NCI-H526 treated with DMSO at 0.1 percent for 48 hours (cell line): ENCODE data around the gene CDH26.

Experiments used
- DNase-seq: peaks from one replicate; lab custom pipeline; 2025; lab: John Stamatoyannopoulos, UW

Gene CDH26

DNA sequence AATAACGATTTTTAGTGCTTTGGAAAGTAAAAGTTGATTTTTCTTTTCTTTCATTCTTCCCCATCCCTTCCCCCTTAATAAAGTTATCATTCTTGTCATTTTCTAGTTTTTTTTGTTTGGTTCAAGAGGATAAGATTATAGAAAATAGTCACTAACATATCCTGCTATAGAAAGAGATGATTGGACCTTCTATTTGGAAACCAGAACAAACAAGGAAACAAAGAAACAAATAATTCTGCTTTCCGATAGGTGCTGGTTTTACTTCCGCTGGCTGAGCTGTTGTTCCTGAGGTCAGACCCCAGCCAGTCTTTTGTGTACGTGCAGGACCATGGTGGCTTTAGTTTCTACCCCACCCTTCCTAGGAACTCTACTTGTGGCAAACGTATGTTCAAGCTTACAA lies at the start of gene CDH26:
Gene CDH26, plus strand, starts transcription at position 301 of the 400 bp plus-strand sequence. CDS start 304 bp downstream, outside the sequence.
- DNase-seq, result no peak

DNA sequence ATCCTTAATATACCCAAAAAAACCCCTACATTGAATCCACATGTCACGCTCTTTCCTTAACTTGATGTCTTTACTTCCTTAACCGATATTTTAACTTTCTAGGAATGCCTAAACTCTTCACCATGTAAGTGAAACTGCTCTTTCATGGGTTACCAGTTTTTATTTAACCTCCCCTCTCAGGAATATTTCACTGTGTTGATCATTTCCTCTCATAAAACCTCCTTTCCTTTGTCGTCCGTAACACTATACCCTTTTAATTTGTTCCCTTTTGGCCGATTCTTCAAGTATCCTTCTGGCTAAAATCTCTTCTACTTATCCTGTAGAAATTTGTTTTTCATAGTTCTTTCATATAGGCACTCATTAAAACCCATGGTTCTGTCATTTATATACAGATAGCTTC lies 49.4 kb upstream of the CDH26 start:
- DNase-seq, result no peak

DNA sequence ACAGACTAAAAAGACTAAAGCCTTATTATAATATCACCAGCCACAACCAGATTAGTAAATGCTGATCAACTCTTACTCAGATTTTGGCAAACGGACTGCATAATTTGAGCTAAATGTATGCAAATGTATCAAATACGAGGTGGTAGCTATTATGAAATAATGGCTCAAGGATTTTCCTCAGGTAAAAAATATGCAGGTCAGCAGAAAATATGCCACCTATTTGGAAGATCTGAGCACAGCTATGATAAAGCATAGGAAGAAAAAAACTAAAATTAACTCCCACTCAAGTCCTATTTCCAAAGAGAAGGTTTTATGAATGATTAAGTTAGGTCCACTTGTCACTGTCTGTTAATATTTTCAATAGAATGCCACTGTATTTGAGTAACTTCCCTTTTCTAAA lies 47.2 kb upstream of the CDH26 start:
- no peak for DNase-seq

DNA sequence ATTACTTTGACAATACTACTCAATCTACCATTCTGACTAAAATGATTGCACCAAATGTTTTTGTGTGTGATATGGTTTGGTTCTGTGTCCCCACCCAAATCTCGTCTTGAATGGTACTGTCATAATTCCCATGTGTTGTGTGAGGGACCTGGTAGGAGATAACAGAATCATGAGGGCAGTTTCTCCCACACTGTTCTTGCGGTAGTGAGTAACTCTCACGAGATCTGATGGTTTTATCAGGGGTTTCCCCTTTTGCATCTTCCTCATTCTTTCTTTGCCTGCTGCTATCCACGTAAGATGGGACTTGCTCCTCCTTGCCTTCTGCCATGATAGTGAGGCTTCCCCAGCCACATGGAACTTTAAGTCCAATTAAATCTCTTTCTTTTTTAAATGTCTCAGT lies 45.6 kb upstream of the CDH26 start:
- DNase-seq, result no peak

DNA sequence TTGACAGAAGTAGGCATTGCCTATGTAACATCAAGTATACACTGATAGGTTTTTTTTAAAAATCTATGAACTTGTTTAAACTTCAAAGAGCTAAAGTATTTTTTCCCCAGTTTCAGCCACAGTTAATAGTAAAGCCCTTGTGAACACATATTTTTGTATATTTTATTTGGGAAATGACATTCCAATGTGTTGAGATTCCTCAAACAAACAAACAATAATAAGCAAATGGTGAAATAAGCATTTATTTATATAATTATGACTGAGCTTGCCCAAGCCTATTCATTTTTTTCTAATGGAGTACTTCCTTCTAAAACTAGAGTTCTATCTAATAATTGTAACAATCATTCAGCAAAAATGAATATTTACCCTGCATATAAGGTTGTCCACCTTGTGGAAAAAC lies 37.3 kb upstream of the CDH26 start:
- no peak for DNase-seq

DNA sequence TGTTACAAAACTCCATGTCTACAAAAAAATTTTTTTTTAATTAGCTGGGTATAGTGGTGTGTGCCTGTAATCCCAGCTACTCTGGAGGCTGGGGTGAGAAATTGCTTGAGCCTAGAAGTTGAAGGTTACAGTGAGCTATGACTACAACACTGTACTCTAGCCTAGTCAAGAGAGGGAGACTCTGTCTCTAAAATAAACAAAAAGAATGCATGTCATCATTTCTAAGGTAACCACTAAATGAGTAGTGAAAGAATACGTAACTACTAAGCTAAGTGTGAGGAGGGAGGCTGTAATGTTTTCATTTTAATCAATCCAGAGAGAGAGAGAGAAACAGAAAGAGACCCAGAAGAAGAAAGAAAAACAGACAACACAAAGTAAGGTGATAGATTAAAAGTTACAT lies 34.7 kb upstream of the CDH26 start:
- no peak for DNase-seq

DNA sequence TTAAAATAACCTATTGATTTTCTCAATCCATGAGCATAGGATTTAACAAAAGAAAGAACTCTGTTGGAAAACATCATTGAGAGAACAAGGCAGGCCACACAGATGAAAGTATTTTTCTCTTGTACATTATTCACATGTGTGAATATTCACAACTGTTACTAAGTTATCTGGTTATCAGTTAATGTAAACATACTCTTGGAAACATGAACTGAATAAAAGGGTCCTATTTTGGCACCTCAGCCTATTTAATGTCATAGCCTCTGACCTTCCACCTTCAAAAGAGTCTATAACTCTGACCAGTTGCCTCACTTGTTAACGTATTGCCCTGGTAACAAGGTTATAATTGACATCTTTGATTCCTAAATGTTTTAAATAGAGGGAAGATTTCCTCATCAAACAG lies 32.9 kb upstream of the CDH26 start:
- no peak for DNase-seq

DNA sequence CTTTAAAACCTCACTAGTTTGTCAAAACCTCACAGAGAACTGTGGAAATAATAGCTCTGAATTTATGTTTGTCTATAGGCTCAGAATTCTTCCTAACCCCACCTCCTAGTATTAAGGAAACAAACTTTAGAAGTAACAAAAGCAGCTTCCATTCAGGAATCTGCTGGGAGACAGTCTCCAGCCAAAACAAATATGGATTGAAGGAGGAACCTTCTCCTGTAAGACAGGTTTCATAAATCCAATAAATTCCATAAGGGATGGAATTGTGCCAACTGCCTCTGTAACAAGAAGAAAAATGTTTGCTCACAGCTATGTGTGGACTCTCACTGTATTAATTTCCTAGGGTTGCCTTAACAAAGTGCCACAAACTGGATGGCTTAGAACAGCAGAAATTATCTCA lies 32.3 kb upstream of the CDH26 start:
- DNase-seq, result no peak

DNA sequence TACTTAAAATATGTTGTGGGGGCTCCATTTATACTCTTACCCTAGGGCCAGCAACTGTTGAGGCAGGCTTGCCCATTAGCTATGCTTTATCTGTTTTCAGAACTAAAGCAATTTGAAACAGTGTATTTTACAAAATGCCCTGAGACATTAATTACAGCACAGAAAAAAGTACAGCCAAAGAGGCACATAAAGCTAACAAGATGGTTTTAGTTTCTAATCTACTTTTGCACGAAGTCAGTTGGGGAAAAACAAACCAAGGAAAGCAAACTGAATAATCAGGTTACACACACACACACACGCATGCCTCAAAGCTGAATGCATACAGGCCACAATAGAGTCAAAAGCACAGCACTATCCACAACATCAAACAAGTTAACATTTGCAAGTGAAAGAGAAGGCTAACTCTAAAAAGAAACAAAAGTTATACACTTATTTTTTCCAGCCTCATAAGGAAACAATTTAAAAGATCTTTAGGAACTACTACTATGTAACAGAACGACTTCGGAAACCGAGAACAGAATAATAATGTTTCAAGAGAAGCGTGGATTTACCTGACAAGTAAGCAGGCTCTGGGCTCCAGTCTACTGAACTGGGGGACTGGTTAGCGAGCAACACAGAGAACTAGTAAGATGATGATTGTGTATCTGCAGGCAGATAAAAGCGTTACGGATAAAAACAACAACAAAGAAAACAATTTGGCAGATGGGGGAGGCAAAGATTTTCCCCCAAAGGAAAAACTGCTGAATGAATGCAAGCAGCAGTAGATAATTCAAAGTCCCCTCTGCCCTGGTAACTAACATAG lies 26.5 kb upstream of the CDH26 start:
- DNase-seq, result no peak

DNA sequence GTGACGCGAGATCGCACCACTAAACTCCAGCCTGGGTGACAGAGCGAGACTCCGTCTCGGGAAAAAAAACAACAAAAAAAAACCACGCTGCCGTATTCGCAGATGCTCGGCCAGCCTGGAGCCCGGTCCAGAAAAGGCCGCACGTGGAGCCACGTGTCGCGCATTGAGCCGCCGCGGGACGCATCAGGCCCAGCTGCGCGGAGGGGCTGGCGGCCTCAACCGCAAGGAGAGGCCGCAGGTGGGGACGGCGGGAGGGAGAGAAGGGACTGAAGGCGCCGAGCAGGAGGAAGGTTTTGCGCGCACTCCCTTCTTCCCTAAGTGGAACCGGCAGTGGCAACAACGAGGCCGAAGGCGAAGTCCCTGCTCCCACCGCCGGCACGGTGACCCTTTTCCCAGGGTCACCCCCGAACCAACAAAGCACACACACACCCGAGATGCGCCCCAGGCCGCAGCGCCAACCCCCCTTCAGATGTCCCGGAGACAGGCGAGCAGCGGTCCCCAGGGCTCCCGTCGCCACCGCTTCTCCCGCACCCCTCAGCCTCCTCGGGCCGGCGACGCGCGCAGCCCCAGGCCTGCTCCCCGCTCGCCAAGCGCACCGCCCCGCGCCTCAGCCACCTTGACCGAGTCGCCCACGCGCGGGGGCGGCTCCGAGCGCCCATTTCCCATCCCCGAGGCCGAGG lies 25.5 kb upstream of the CDH26 start:
- no peak for DNase-seq

DNA sequence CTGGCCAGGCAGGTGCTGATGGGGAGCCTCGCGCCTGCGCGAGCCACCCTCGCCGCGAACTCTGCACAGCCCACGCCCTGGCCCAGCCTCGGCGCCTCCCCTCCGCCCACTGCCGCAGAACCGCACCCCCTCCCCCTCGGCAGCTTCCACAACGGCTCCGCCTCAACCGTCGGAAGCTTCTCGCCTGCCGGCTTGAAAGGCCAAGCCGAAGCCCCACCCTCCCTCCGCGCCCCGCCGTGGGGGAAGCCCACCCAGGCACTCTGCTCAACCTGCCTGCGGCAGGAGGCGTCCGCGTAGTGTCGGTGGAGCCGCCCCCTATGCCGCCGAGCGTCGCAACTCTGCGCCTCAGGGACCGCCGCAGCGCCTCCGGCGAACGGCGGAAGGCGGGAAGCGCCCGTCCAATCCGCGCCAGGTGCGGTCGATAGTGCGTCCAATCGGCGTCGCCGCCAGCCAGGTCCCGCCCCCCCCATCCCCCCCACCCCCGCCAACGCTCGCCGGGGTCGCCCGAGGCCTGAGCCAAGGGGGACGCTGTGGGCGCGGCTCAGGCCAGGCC lies 24.9 kb upstream of the CDH26 start, which contains the start of gene SYCP2:
Gene SYCP2, minus strand, starts transcription at position 342 of the 553 bp plus-strand sequence. CDS start 11,224 bp downstream, outside the sequence.
- no peak for DNase-seq

DNA sequence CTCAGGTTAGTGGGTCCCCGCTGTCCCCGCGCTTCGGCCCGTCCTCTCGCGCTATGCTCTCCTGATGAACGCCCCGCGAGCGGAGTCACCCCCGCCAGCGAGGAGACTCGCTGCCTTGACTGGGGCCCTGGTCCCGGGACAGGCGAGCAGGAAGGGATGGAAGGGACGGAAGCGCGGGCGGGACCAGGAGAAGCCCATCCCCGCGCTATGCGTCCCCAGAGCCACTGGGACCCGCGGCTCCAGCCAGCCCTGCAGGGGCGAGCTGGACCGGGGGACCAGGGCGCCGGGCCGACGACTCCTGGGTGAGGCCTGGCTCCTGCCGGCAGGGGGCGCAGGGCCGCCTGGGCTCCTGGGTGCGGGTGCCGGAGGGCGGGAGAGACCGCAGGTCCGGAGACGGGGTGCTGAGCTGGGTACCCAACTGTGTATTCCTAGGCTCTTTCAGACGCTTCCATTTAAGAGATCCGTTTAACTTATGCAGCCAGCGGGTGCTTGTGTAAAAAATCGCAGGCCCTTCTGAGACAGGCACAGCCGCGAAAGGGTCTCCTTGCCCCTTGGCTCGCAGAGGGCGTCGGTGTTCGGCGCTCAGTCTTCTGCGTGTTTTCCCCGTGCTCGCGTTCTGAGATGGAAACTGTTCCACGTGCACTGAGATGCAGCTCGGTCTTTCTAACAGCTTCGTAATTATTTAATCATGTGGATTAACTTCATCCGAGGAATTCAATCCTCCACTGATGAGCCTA lies 24.2 kb upstream of the CDH26 start:
- peak; percentile 74 for DNase-seq

DNA sequence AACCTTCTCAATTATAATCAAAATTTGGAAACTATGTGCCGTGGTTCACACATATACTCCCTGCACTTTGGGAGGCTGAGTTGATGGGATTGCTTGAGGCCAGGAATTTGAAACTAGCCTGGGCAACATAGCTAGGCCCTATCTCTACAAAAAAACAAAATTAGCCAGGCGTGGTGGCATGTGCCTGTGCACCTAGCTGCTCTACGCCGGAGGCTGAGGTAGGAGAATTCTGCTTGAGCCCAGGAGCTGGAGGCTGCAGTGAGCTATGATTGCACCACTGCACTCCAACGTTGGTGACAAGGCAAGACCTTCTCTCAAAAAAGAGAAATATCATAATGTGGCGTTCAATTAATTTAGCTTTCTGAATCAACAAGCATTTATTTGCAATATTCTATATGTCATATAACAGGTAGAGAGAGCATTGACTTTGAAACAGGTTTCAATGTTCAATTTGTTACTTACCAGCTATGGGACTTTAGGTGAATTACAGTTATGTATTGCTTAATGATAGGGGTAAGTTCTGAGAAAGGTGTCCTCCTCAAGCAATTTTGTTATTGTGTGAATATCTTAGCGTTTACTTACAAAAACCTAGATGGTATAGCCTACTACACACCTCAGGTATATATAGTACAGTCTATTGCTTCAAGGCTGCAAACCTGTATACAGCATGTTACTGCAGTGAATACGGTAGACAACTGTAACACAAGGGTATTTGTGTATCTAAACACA lies 22.6 kb upstream of the CDH26 start:
- DNase-seq, result no peak

DNA sequence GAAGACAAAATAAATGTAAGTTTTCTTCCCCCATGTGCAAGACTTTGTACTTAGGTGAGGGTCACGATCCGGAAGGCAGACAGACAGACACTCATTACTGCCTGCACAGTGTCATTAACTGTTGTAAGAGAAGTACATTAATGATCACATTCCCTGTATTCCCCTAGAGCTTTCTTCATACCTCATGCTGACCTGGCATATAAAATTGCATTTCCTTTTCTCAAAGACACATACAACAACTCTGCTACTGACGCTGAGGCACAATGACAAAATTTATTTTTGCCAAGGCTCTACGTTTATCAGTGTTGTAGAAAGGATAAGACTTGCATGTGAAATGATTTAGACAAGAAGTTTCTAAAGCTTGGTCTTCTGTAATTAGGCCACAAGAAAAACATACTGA lies 21.8 kb upstream of the CDH26 start:
- DNase-seq, result no peak

DNA sequence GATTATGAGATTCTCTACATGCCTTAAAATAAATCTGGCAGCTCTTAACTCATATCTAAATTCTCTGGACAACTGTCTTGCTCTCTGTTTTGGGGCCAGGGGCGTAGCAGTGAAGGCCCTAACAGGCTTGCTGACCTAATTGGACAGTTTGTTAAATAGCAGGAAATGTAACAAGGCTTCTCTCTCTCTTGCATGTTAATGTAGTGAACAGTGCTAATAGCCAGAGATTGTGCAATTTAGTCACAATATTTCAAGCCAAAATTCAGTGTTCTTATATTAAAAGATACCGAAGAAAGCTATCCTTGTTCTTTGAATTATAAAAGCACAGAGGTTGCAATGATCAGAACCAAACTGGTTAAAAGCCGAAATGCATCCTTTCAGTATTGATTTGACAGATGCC lies 21.1 kb upstream of the CDH26 start:
- no peak for DNase-seq

DNA sequence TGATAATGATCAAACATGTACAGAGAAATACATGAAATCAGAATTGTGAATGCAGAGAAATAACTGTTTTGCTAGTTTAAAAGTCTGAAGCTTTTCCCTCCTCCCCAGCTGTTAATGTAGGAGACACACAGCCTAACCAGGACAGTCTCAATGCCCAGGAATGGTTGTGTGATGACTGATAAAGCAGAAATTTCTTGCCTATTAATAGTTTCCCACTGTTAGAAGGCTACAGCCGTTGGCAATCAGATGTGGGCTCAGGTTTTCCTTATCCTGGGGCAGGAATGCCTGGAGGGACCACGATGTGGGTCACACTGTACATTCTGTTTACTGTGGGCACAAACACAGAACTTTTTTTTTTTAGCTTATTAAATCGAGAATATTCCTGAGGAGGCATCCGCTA lies 20.0 kb upstream of the CDH26 start:
- no peak for DNase-seq

DNA sequence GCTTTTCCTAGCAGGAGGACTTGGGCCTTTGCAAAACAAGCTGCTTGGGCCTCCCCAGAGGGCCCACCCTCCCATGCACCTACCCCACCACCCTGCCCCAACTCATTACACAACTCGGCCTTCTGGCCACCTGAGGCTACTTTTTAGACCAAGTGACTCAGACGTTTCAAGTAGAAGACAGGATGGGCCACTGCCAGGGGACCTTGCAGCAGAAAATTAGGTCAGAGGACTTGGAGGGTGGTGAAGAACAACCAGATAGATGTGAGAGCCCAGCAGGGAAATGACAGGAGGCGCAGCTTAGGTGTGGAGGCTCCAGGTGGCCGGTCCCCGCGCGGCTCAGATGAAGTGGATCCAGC lies 19.5 kb upstream of the CDH26 start:
- DNase-seq, result no peak

DNA sequence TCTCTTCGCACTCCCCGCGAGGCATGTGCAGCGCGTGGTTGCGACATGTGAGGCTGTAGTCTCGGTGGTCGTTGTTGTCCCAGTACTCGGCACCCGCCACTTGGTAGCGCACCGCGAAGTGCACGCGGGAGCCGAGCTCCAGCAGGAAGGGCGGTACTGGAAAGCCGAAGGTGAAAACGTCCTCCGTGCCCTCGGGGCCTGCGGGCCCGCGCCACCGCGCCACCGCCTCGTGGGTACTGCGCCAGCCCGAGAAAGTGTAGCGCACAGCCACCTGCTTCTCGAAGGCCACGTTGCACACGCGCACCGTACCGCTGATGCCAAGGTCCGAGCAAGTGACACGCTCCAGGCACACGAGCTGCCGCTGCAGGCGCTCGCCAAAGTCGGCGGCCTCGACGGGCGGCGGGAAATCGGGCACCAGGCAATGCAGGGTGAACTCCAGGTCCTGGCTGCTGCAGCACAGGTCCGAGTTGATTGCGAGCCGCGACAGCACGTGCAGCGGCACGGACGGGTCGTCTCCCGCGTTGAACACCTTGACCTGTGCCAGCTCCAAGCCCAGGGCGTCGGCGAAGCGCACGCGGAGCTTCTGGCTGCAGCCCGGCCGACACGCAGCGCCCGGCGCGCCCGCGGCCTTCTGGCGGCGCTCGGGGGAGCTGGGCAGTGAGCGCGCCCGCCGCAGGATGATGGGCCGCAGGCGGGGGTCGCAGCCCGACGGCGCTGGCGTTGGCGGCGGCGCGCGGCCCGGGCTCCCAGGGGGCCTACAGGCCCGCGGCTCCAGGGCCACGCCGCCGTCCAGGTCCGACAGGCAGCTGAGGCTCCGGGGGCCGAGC lies 19.0 kb upstream of the CDH26 start:
- DNase-seq, result no peak

DNA sequence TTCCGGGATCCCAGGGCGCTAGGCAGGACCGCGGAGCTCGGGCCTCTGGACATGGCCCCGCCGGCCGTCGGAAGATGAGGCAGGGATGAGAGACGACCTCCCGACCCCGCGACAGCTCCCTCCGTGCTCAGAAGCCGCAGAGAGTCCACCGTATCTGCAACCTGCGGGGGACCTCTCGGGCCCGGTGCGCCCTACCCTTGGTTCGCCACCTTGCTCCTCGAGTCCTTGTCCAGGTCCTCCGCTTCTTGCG lies 18.4 kb upstream of the CDH26 start:
- DNase-seq, result no peak

DNA sequence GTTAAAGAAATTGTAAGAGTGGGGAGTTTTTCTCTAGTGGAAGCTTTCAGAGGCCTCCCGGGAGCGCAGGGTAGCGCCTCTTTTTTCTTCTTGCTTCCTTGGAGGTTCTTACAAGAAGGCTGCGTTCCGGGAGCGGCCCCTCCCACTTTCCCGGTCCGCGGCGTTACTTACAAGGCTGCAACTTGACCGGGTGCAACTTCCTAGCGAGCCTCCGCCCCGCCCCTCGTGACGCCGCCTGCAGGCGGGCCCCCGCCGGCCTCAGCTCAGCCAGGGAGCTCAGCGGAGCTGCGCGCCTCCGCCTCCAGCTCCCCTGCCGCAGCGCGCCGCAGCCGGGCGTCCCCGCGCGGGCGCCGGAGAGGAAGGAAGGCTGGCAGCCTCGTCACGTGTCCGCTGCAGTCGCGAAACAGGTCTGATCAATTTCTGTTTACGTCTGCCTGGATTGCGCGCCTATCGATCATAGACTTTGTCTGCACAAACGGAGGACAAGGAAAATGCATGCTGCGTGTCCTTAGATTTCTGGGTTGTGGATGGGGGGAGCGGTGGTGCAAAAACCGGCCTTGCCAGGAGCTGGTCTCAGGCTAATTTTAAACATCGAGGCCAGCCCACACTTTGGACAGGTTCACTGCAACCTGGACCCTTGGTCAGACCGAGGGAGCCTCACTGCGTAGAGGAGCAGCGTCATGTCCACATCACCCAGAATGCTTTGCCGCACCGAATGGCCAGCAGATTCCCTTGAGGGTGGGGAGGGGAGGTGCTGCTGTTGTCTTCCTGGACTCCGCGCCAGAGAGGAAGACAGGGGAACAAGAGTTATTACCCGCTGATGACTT lies 17.9 kb upstream of the CDH26 start, which contains the start of the genes FAM217B and PPP1R3D:
Gene FAM217B, plus strand, starts transcription at position 261 of the 827 bp plus-strand sequence. CDS start 3,555 bp downstream, outside the sequence.
Gene PPP1R3D, minus strand, starts transcription at position 177 of the 827 bp plus-strand sequence. CDS start 374 bp downstream, outside the sequence.
- DNase-seq, result peak; percentile 85
